GM19467 (cell line): ENCODE results near the gene NOL6.

Experiments
- ATAC-seq: cut with Tn5 transposase; IDR thresholded peaks from one replicate; pipeline ENCODE4 v1.9.1; 2021; ENCODE audit warnings: mild to moderate bottlenecking, moderate library complexity; ENCODE audit not compliant: unreplicated experiment

The NOL6 gene

GRCh38 chr9:33453999-33454660 lies 19.6 kb downstream of the NOL6 start:
- peak; percentile 45 for ATAC-seq

DNA sequence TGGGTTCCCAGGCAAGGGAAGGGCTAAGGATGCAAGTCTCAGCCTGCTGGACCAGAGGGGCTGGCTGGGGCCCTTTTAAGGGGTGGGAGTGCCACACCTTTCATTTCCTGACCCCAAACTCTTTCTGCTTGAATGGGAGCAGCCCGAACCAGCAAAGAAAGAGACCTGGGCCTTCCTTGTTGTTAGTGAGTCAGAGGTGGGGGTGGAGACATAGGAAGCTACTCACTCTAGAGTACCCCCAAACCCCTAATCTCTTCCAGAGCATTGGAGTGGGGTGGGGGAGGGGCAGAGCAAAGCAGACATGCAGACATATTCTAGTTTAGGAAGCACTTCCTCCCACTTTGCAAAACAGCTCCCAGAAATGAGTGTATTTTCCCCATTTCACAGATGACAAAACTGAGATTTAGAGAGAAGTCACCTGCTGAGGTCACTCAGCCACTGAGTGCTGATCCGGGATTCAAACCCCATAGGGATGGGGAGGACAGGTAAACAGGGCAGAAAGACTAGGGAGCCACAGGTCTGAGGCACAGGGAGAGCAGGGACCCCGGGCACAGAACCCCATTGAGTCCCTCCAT lies 20.4 kb downstream of the NOL6 start:
- ATAC-seq = no peak

DNA sequence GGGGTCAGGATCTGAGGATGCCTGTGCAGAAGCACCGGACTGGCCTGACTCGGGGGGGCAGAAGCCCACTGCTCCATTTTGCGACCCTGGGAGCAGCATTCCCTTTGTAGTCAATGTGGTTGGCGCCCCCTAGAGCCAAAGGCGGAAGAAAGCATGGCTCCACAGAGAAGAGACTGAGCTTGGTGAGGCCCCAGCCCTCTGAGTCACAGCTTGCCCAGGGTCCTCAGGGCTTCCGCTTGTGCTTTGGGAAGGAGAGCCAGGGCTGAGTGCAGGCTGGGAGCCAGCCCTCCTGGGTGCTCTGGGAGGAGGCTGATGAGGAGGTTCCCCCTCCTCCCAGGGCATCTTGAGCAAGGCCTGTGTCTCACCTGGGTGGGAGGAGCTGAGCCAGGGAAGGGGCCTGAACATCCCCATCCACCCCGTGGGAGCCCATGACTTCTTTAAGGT lies 20.9 kb downstream of the NOL6 start:
- ATAC-seq = no peak

DNA sequence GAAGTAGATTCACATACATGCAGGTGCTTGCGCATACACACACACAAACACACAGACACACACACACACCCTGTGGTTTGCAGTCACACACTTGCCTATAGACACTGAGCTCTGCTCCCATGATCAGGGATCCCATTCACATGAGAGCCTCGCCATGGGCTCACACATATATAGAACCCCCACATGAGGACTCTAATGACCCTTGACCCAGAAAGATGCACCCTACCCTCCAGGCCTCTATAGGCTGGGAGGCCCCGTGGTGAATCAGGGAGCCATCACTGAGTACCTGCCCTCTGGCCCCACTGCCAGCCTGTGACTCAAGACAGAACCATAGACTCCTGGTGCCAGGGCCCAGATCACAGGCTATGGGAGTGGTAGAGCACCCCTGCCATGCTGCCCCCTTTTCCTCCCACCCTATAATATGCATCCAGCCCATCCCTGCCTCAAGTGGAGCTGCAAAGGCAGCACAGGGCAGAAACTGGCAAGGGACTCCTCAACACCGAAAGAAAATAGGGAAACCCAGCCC lies 23.0 kb downstream of the NOL6 start:
- ATAC-seq = no peak

DNA sequence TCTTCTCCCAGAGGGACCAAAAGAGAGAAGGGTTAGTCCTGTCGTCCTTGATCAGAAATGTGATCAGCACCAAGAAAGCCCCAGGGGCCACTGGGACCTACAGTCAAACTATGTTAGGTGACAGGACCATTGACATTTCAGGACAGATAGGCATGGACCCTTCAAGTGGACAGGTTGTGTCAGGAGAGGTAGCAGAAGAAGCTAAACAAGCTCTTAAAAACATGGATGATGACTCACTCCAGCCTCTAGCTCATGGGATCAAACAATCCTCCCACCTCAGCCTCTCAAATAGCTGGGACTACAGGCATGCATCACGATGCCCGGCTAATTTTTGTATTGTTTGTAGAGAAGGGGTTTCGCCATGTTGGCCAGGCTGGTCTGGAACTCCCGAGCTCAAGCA lies 24.0 kb downstream of the NOL6 start:
- no peak for ATAC-seq

DNA sequence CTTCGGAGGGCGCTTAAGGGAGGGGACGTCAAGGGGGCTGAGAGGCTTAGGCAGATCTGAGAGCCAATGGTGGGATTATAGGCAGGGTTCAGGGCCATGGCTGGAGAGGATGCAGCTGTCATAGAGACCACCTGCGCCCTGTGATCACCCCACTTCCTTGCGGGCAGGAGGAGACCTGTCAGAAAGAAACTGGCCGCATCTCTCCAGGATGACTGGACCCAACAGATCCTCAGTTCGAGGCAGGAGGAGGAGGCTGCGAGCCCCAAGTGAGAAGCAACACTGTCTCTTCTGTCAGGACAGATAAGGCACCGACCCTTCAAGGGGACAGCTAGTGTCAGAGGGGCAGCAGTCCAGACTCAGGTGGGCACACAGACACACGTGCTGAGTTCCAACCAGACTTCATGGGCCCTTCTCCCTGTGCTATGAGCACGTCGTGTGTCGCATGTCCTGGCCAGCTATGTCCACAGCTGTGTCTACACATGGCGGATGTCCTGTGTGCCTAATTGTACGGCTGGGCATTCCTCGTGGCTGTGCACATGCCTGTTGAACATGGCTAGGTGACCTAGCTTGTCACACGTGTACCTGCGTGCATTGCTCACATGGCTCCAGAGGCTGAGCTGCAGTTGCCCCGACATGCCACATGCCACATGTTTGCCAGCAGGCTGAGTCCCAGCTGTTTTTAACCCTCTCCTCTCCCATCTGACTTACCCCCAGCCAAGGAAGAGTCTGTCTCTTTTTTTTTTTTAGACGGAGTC lies 25.7 kb downstream of the NOL6 start:
- ATAC-seq = no peak

DNA sequence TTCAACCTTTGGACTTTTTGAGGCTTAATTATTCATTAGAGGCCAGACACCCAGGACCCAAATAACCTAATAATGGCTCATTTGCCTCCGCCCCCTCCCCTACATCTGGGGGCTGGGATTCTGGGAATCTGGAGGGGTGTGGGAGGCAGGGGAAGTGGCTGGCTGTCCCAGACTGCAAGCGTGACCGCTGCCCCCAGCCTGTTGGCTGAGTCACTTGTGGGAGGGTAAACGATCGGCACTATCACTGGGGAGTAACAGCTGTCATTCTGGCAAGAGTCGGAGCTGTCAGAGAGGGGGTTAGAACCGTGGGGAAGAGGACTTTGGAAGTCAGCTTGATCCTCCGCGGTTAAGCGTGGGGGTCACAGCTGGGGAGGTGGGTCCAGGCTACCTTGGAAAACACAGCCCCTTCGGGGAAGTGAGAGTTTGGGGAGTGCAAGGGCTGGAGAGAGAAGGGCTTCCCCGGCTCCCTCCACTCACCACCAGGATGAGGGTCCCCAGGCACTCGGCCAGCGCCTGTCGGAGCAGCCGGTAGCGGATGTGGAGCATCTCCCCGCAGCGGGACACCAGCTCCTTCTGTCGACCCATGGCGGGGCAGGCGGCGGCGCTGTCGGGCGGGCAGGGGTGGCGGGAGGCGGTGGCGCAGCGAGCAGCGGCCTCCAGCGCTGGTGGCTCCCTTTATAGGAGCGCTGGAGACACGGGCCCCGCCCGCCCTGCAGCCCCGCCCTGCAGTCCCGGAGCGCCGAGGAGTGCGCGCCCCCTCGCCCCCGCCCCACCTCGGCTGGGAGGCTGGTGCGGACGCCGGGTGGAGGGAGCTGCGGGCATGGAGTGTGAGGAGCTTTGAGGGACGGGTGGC lies 26.6 kb downstream of the NOL6 start, which contains the start of gene AQP3:
Gene AQP3, minus strand, starts transcription at position 648 of the 853 bp plus-strand sequence. Its CDS starts 63 bp downstream, at position 585.
- peak; percentile 29 for ATAC-seq

DNA sequence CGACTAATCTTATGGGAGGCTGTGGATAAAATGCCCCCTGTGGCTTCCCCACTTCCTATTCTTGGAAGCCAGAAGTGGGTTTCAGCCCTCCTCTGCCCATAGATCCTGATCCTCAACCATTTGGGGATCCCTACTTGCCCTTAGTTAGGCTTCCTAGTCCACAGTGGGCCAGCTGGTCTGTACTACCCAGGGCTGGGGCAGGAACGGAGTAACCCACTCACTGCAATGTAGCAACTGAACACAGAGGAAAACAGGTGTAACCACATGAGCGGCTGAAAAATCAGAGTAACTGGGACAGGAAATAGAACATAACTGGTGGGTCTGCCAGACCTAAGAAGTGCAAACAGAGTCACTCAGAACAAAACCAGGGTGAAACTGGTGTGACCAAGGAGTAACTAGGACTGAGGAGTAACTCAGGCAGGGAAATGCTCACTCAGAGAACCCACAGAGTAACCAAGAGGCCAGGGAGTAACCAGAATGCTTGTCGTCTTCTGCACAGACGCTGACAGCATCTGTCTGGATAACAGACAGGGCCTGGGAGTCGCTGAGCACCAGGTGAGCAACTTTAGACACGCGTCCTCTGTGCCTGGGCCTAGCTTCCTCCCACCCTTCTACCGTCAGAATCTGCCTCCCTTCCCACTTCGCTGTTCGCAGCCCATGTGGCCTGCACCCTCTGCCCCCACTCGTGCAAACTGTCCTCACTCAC lies 27.3 kb downstream of the NOL6 start:
- peak; percentile 83 for ATAC-seq

DNA sequence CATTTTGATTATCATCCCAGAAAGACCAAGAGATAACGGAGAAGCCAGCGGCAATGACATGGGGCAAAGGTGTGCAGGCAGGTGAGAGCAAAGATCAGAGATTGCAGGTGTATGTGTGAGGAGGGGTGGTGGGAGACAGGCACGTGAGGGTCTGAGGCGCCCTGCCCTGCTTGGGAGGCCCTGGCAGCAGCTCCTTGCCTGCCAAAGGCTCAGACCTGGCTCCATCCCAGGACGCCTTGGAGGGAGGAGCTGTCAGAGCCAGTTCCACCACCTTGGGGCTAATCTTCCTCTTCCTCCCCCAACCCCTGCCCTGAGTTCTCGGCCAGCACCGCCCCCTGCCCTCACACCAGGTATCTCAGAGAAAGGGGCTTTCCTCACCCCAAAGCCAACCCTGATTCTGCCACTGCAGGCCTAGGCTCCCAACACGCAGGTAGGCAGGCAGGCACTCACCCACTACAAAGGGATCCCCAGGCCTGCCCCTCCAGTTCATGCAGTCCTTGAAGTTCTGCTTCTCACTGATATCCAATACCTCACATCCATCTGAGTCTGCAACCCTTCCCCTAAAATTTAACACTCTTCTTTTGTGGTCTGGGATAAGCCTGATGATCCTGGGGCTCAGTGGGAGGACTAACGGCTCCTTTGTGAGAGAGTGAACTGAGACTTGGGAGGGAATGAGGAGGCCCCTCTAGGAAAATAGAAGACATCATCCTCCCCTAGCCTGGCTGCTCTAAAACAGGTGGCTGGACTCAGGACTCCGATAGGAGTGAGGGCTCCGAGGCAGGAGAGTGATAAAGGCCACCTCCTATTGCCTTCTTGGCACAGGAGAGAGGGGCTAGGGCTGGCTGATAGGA lies 28.1 kb downstream of the NOL6 start:
- ATAC-seq = no peak

GRCh38 chr9:33443464-33444154 lies 30.1 kb downstream of the NOL6 start:
- no peak for ATAC-seq

- no peak for ATAC-seq
These were observed 30.7 kb downstream of the NOL6 start for GRCh38 chr9:33443047-33443446.

- ATAC-seq = no peak
These were observed 31.6 kb downstream of the NOL6 start for GRCh38 chr9:33442125-33442524.

DNA sequence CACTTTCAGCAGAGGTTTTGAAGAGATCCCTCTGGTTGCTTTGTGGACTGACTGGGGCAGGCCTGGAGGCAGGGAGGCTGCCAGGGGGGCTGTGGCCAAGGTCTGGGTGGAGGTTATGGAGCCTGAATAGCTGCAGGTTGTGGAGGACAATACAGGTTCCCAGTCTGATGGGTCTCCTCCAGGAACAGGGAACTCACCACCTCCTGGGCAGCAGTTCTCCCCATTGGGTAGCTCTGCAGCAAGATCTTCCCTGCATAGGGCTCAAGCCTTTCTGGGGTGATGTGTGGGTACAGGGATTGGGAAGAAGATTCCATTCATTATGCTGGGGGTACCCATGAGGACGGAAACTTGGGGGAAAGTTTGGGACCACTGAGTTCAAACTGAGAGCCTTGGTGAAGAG lies 33.1 kb downstream of the NOL6 start:
- no peak for ATAC-seq

DNA sequence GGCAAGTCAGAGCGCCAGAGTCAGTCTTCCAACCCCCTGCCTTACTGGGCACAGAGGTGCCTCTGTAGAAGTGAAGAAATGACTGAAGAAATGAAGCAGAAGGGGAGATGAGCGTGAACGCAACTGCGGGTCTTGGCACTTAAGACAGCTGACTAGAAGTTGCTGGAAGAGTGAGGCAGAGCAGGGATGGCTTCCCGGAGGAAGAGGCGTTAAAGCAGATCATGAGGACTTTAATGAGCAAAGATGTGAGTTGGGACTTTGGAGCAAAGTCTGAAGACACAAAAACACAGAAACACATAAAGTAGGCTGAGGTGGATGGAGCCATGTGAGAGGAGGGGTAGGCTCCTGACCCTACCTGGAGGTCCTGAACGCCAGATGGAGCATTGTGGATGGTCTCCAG lies 33.5 kb downstream of the NOL6 start:
- no peak for ATAC-seq

GRCh38 chr9:33439731-33440130 lies 34.0 kb downstream of the NOL6 start:
- ATAC-seq = no peak

DNA sequence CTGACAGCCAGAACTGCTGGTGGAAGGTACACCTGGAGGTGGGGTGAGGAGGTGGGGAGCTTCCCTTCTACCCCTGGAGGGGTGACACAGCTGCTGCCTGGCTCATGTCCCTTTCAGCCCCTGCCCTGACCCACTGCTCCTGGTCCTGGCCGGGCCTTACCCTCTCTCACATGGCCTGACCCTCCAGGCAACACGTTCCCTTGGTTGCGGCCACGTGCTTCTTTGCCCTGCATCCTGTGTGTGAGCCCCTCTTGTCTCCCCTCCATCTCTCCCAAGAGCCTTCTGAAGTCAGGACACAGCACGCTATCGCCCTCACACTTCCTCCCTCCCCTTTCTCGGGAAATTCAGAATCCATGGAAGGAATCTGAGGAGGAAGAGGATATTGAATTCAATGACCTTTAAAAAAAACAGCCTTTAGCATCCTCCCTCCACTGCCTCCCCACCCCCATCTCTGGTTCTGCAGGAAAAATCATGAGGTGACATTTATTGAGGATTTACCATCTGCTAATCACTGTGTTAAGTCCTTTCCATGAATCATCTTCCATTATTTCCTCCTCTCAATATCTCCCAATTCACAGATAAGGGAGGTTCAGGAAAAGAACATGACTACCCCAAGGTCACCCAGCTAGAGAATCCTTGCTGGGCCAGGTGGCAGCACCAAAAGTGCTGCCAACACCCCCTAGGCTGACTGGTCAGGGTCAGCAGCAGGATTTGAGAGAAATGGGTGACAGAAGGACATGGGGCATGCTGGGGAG lies 34.6 kb downstream of the NOL6 start:
- no peak for ATAC-seq

GRCh38 chr9:33437898-33438297 lies 35.8 kb downstream of the NOL6 start:
- no peak for ATAC-seq

- no peak for ATAC-seq
These were observed 36.5 kb downstream of the NOL6 start for GRCh38 chr9:33437205-33437604.
